BE2C (cell line): Measurements from ENCODE around the gene TBX5.

ENCODE experiments used
- DNase-seq: peaks from one replicate; pipeline ENCODE4 v3.0.0-alpha.2; 2020
- H3K27me3 ChIP-seq: fragments of 250-450 bp; sonication (Bioruptor Pico); 2 replicates; pipeline ENCODE4 v1.5.1; 2020; ENCODE audit warnings: mild to moderate bottlenecking
- H3K36me3 ChIP-seq: fragments of 250-450 bp; sonication (Bioruptor Pico); 2 replicates; pipeline ENCODE4 v1.5.1; 2020; ENCODE audit warnings: mild to moderate bottlenecking
- H3K4me1 ChIP-seq: fragments of 250-450 bp; sonication (Bioruptor Pico); 2 replicates; pipeline ENCODE4 v1.5.1; 2020
- H3K4me3 ChIP-seq: 2 replicates; pipeline ENCODE4 v1.5.1; 2011; ENCODE audit warnings: low read depth, low read length
- H3K9me3 ChIP-seq: fragments of 250-450 bp; sonication (Bioruptor Pico); 2 replicates; pipeline ENCODE4 v1.5.1; 2020
- CTCF ChIP-seq: IDR thresholded peaks from 2 replicates; pipeline ENCODE4 v1.5.1; 2012; ENCODE audit warnings: mild to moderate bottlenecking, low read depth, low read length

The TBX5 gene

GRCh38 chr12:114447799-114448617 is 42.1 kb upstream of the TBX5 start:
- Histone ChIP-seq H3K9me3 (no peaks in the 10 kb centered on the region), H3K27me3 (peaks cover 80% of the 10 kb centered on the region), H3K4me3 (no peak overlapping the region), H3K36me3 (no peaks in the 10 kb centered on the region), H3K4me1 (no peaks in the 10 kb centered on the region)
- TF ChIP-seq CTCF, result no peak
- DNase-seq, result no peak

- Histone ChIP-seq H3K9me3 (no peaks in the 10 kb centered on the region), H3K27me3 (peaks cover 83% of the 10 kb centered on the region), H3K4me1 (no peaks in the 10 kb centered on the region), H3K36me3 (no peaks in the 10 kb centered on the region), H3K4me3 (no peak overlapping the region)
- DNase-seq, result no peak
- no peak for TF ChIP-seq CTCF
These were observed 41.4 kb upstream of the TBX5 start for GRCh38 chr12:114447274-114447716.

GRCh38 chr12:114445401-114446323 is 39.7 kb upstream of the TBX5 start:
- Histone ChIP-seq H3K36me3 (no peaks in the 10 kb centered on the region), H3K4me3 (no peak overlapping the region), H3K4me1 (no peaks in the 10 kb centered on the region), H3K27me3 (peaks cover 90% of the 10 kb centered on the region), H3K9me3 (no peaks in the 10 kb centered on the region)
- no peak for TF ChIP-seq CTCF
- no peak for DNase-seq

- no peaks in the 10 kb centered on the region for H3K4me1 ChIP-seq
- no peak for DNase-seq
- no peaks in the 10 kb centered on the region for H3K9me3 ChIP-seq
- no peak for TF ChIP-seq CTCF
- no peaks in the 10 kb centered on the region for H3K36me3 ChIP-seq
- H3K4me3 ChIP-seq, result no peak overlapping the region
- H3K27me3 ChIP-seq, result peaks cover 92% of the 10 kb centered on the region
These were observed 38.7 kb upstream of the TBX5 start for GRCh38 chr12:114444422-114445279.

GRCh38 chr12:114443607-114444421 is 37.9 kb upstream of the TBX5 start:
- Histone ChIP-seq H3K9me3 (no peaks in the 10 kb centered on the region), H3K27me3 (peaks cover 91% of the 10 kb centered on the region), H3K4me3 (no peak overlapping the region), H3K4me1 (no peaks in the 10 kb centered on the region), H3K36me3 (no peaks in the 10 kb centered on the region)
- DNase-seq, result no peak
- TF ChIP-seq CTCF, result no peak
